Activated T-cell treated with anti-CD3 and anti-CD28 coated beads, Interleukin-2, amount 50 U/mL, for 24 hours (primary cell): ENCODE data around the gene HEATR5A.
"Not testable (repeated sequence)": the region's sequence is repeated elsewhere in the genome, so short reads cannot be mapped to it uniquely, and the experiment has no call there.

Experiments used
- DNase-seq: peaks from one replicate; pipeline ENCODE4 v3.0.0-alpha.2; 2020
- H3K27ac Mint-ChIP-seq: 2 replicates; pipeline ENCODE4 v1.8.0; 2020; ENCODE audit warnings: mild to moderate bottlenecking, mixed read lengths
- H3K27me3 Mint-ChIP-seq: 2 replicates; pipeline ENCODE4 v1.8.0; 2020; ENCODE audit warnings: mixed read lengths
- H3K36me3 Mint-ChIP-seq: 2 replicates; pipeline ENCODE4 v1.8.0; 2020; ENCODE audit warnings: low read depth, mixed read lengths
- H3K4me1 Mint-ChIP-seq: 2 replicates; pipeline ENCODE4 v1.8.0; 2020; ENCODE audit warnings: low read depth, mixed read lengths
- H3K4me3 Mint-ChIP-seq: 2 replicates; pipeline ENCODE4 v1.8.0; 2020; ENCODE audit warnings: mild to moderate bottlenecking, moderate library complexity, mixed read lengths
- H3K9me3 Mint-ChIP-seq: 2 replicates; pipeline ENCODE4 v1.8.0; 2020; ENCODE audit warnings: mixed read lengths

The HEATR5A gene

GRCh38 chr14:31280132-31280870 lies 140.0 kb downstream of the HEATR5A start:
- H3K27ac Mint-ChIP-seq, result no peak overlapping the region
- peaks cover 3% of the 10 kb centered on the region for H3K36me3 Mint-ChIP-seq
- peaks cover 5% of the 10 kb centered on the region for H3K9me3 Mint-ChIP-seq
- no peaks in the 10 kb centered on the region for H3K27me3 Mint-ChIP-seq
- DNase-seq, result no peak
- no peak overlapping the region for H3K4me3 Mint-ChIP-seq
- peaks cover 6% of the 10 kb centered on the region for H3K4me1 Mint-ChIP-seq

- H3K4me3 Mint-ChIP-seq, result no peak overlapping the region
- H3K27me3 Mint-ChIP-seq, result no peaks in the 10 kb centered on the region
- peaks cover 3% of the 10 kb centered on the region for H3K36me3 Mint-ChIP-seq
- H3K4me1 Mint-ChIP-seq, result peaks cover 8% of the 10 kb centered on the region
- DNase-seq, result no peak
- H3K27ac Mint-ChIP-seq, result no peak overlapping the region
- H3K9me3 Mint-ChIP-seq, result peaks cover 5% of the 10 kb centered on the region
These were observed 141.5 kb downstream of the HEATR5A start for GRCh38 chr14:31278883-31279282.

GRCh38 chr14:31277085-31277484 lies 143.3 kb downstream of the HEATR5A start:
- Mint-ChIP-seq H3K36me3 (peaks cover 3% of the 10 kb centered on the region), H3K27ac (no peak overlapping the region), H3K9me3 (peaks cover 5% of the 10 kb centered on the region), H3K4me1 (peaks cover 14% of the 10 kb centered on the region), H3K4me3 (no peak overlapping the region), H3K27me3 (no peaks in the 10 kb centered on the region)
- DNase-seq, result no peak

DNA sequence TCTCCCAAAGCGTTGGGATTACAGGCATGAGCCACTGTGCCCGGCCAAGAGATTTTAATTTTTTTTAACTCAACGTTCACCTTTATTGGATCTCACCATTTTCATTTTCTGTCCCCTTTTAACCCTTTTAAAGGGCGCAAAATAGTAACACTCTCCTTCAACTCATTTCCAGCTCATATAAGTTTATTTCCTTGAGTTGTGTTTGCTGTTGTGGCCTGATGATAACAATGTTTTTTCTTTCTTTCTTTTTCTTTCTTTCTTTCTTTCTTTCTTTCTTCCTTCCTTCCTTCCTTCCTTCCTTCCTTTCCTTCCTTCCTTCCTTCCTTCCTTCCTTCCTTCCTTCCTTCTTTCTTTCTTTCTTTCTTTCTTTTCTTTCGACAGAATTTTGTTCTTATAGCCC lies 143.9 kb downstream of the HEATR5A start:
- peaks cover 14% of the 10 kb centered on the region for H3K4me1 Mint-ChIP-seq
- not testable (repeated sequence) for H3K9me3 Mint-ChIP-seq, H3K27ac Mint-ChIP-seq, H3K36me3 Mint-ChIP-seq, H3K27me3 Mint-ChIP-seq, H3K4me3 Mint-ChIP-seq, DNase-seq

DNA sequence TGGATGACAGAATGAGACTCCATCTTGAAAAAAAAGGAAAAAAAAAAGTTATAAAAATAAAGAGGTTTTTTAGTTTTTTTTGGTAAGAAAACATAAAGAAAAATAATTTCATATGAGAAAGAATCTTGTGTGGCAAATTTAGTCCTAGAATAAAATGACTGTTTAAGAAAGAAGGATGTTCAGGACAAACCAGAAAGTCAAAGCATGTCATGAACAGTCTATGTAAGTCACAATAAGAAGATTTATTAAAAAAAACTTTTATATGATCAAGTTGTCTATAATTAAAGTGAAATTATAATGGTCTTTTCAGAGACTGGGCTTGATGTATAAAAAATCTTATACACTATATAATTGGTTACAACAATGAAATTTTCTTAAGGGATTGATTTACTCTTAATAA lies 144.6 kb downstream of the HEATR5A start:
- Mint-ChIP-seq H3K9me3 (peaks cover 5% of the 10 kb centered on the region), H3K4me1 (peaks cover 14% of the 10 kb centered on the region), H3K4me3 (no peak overlapping the region), H3K27me3 (no peaks in the 10 kb centered on the region), H3K27ac (no peak overlapping the region), H3K36me3 (peaks cover 3% of the 10 kb centered on the region)
- DNase-seq, result no peak

GRCh38 chr14:31271648-31272047 lies 148.7 kb downstream of the HEATR5A start:
- DNase-seq, result no peak
- Mint-ChIP-seq H3K27ac (no peak overlapping the region), H3K4me1 (peaks cover 14% of the 10 kb centered on the region), H3K4me3 (no peak overlapping the region), H3K27me3 (no peaks in the 10 kb centered on the region), H3K9me3 (peaks cover 2% of the 10 kb centered on the region), H3K36me3 (no peaks in the 10 kb centered on the region)

DNA sequence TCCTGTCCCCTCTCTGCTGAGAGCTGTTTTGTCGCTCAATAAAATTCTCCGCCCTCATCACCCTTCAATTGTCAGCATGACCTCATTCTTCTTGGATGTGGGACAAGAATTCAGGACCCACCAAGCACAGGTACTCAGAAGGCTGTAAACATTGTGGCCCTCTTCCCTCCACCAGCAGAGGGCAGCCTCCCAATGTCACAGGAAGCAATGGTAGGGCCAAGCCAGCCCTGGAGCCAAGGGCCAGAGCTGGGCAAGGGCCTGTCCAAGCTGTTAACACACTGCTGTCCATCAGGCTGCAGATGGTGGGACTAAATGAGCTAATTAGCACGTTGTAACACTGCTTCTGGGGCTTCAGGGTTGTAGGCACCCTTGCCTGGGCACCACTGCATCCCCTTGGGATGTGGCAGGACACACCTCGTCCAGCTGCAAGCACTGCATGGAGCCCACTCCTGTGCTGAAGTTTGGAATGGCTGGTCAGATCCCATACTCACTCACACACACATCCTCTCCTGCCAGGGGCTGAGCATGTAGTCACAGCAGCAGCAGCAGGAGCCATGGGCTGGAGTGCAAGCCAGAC lies 150.1 kb downstream of the HEATR5A start:
- Mint-ChIP-seq H3K27me3 (no peaks in the 10 kb centered on the region), H3K9me3 (no peaks in the 10 kb centered on the region), H3K36me3 (no peaks in the 10 kb centered on the region), H3K27ac (no peak overlapping the region), H3K4me3 (no peak overlapping the region), H3K4me1 (peaks cover 14% of the 10 kb centered on the region)
- peak; percentile 31 for DNase-seq

DNA sequence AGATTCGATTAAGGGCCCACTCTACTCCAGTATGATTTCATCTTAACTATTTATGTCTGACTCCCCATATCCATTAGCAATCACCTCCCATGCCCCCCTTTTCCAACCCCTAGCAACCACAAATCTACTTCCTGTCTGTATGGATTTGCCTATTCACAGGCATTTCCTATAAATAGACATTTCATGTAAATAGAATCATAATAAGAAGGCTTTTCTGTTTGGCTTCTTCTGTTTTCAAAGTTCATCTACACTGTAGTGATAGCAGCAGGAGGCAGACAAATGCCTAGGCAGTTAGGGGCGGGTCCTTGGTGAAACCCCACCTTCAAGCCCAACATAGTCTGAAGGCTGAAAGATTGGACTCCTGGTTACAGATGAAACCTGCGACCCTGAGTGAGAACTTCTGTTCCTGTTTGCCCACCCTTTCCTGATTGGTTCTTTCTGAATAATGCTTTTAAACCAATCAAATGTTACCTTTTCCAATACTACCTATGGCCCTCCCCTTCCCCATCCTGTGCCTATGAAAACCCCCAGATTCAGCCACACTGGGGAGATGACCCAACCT lies 150.6 kb downstream of the HEATR5A start:
- Mint-ChIP-seq H3K9me3 (no peaks in the 10 kb centered on the region), H3K27me3 (no peaks in the 10 kb centered on the region), H3K36me3 (no peaks in the 10 kb centered on the region), H3K27ac (no peak overlapping the region), H3K4me3 (no peak overlapping the region), H3K4me1 (peaks cover 14% of the 10 kb centered on the region)
- DNase-seq, result no peak

DNA sequence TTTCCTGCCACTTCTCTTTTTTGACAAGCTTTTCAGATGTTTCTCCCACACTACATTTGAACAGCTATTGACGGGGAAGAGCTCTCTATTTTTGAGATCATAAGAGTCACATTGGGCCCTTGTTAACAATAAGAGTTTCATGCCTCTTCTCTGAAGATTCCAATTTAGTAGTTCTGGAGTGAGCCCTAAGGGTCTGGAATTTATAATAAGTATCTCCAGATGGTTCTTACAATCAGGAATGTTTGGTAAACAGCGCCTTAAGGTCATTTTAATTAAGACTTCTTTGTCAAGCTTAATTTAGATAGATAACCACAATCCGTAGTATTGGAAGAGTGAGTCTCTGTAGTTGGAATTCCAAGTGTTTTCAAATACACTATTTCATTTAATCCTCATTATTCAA lies 152.1 kb downstream of the HEATR5A start:
- Mint-ChIP-seq H3K4me3 (no peak overlapping the region), H3K9me3 (no peaks in the 10 kb centered on the region), H3K27me3 (no peaks in the 10 kb centered on the region), H3K36me3 (no peaks in the 10 kb centered on the region), H3K4me1 (peaks cover 9% of the 10 kb centered on the region), H3K27ac (no peak overlapping the region)
- no peak for DNase-seq

DNA sequence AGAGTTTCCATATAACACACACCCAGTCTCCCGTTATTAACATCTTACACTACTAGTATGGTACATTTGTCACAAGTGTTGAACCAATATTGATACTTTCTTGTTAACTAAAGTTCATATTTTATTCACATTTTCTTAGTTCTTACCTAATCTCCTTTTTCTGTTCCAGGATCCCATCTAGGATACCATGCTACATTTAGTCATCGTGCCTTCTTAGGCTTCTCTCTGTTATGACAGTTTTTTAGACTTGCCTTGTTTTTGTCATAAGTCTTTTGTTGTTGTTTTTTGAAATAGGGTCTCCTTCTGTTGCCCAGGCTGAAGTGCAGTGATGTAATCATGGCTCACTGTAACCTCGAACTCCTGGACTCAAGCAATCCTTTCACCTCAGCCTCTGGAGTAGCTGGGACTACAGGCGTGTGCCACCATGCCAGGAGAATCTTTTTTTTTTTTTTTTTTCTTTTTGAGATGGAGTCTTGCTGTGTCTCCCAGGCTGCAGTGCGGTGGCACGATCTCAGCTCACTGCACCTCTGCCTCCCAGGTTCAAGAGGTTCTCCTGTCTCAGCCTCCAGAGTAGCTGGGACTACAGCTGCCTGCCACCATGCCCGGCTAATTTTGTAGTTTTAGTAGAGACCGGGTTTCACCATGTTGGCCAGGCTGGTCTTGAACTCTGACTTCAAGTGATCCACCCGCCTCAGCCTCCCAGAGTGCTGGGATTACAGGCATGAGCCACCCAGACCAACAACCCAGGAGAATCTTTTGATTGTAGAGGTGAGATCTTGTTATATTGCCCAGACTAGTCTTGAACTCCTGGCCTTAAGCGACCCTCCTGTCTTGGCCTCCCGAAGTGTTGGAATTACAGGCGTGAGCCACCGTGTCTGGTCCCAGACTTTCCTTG lies 153.7 kb downstream of the HEATR5A start:
- no peaks in the 10 kb centered on the region for H3K27me3 Mint-ChIP-seq

GRCh38 chr14:31265701-31266398 lies 154.5 kb downstream of the HEATR5A start:
- no peaks in the 10 kb centered on the region for H3K27me3 Mint-ChIP-seq
- H3K36me3 Mint-ChIP-seq, result no peaks in the 10 kb centered on the region
- no peak overlapping the region for H3K27ac Mint-ChIP-seq
- no peak overlapping the region for H3K4me3 Mint-ChIP-seq
- DNase-seq, result no peak
- no peaks in the 10 kb centered on the region for H3K9me3 Mint-ChIP-seq
- H3K4me1 Mint-ChIP-seq, result peaks cover 6% of the 10 kb centered on the region

More for the DNA sequence above, 153.7 kb downstream of the HEATR5A start:
- Mint-ChIP-seq H3K27ac (no peak overlapping the region), H3K4me3 (no peak overlapping the region), H3K9me3 (no peaks in the 10 kb centered on the region), H3K4me1 (peaks cover 6% of the 10 kb centered on the region), H3K36me3 (no peaks in the 10 kb centered on the region)
- DNase-seq, result no peak

- Mint-ChIP-seq H3K27me3 (no peaks in the 10 kb centered on the region), H3K27ac (no peak overlapping the region), H3K4me3 (no peak overlapping the region), H3K4me1 (peaks cover 6% of the 10 kb centered on the region), H3K36me3 (no peaks in the 10 kb centered on the region), H3K9me3 (no peaks in the 10 kb centered on the region)
- no peak for DNase-seq
These were observed 156.7 kb downstream of the HEATR5A start for GRCh38 chr14:31263485-31264133.

GRCh38 chr14:31261859-31262731 lies 158.3 kb downstream of the HEATR5A start:
- H3K36me3 Mint-ChIP-seq, result no peaks in the 10 kb centered on the region
- H3K27ac Mint-ChIP-seq, result no peak overlapping the region
- H3K4me3 Mint-ChIP-seq, result no peak overlapping the region
- H3K9me3 Mint-ChIP-seq, result no peaks in the 10 kb centered on the region
- no peak for DNase-seq
- H3K4me1 Mint-ChIP-seq, result peaks cover 6% of the 10 kb centered on the region
- no peaks in the 10 kb centered on the region for H3K27me3 Mint-ChIP-seq
